BLaER1 treated with 17β-estradiol and CSF1 and Interleukin-3, amounts not matched to agents 10 nM and 100 nM (cell line): ENCODE measurements around the gene CPT1C.

ENCODE experiments used
- H3K27ac ChIP-seq, 11 experiments: shearing (Covaris generic); formaldehyde crosslinking; 2 replicates each; pipeline ENCODE4 v1.8.1; 2022
- H3K27me3 ChIP-seq, 11 experiments: shearing (Covaris generic); formaldehyde crosslinking; 2 replicates each; pipeline ENCODE4 v1.8.1; 2022
- H3K36me3 ChIP-seq, 11 experiments: shearing (Covaris generic); formaldehyde crosslinking; 2 replicates each; pipeline ENCODE4 v1.8.1; 2022
- H3K4me1 ChIP-seq, 10 experiments: shearing (Covaris generic); formaldehyde crosslinking; 2 replicates each; pipeline ENCODE4 v1.8.1; 2022
- H3K4me2 ChIP-seq, 11 experiments: shearing (Covaris generic); formaldehyde crosslinking; 2 replicates each; pipeline ENCODE4 v1.8.1; 2022
- H3K4me3 ChIP-seq, 10 experiments: shearing (Covaris generic); formaldehyde crosslinking; 2 replicates each; pipeline ENCODE4 v1.8.1; 2022
- H3K9ac ChIP-seq, 11 experiments: shearing (Covaris generic); formaldehyde crosslinking; 2 replicates each; pipeline ENCODE4 v1.8.1; 2022
- H3K9me3 ChIP-seq, 11 experiments: shearing (Covaris generic); formaldehyde crosslinking; replicated peaks in 1 of 11; 2 replicates each; pipeline ENCODE4 v1.8.1; 2022
- H4K20me1 ChIP-seq, 11 experiments: shearing (Covaris generic); formaldehyde crosslinking; 2 replicates each; pipeline ENCODE4 v1.8.1; 2022
- Cebpa-rat ChIP-seq, 11 experiments: shearing (Covaris generic); IDR thresholded peaks; 2 replicates each; pipeline ENCODE4 v1.8.1; 2022

The CPT1C gene

GRCh38 chr19:49657493-49658138 is 33.3 kb upstream of the CPT1C start:
- peaks cover 27 to 98% (median 84%) of the 10 kb centered on the region in 11 experiments; a peak in 21 of 22 replicates for H4K20me1 ChIP-seq

GRCh38 chr19:49658139-49658517 is 32.8 kb upstream of the CPT1C start:
- H3K9me3 ChIP-seq: no peaks in the 10 kb centered on the region
- no peak overlapping the region for H3K4me2 ChIP-seq
- peaks cover 94 to 99% (median 96%) of the 10 kb centered on the region in 11 experiments for H3K36me3 ChIP-seq
- no peak overlapping the region for H3K27ac ChIP-seq
- no peak for TF ChIP-seq Cebpa-rat (IDR thresholded peaks at IDR 0.05)
- peaks cover 27 to 98% (median 84%) of the 10 kb centered on the region in 11 experiments; a peak in 21 of 22 replicates for H4K20me1 ChIP-seq
- peaks cover under 1 to 9% (median 2%) of the 10 kb centered on the region in 10 experiments; a peak in 14 of 20 replicates for H3K4me1 ChIP-seq
- 0 out of 22 replicates have a peak overlapping the region, but pooled peaks of 1 of the 11 experiments have one; percentile 19 for H3K9ac ChIP-seq
- H3K4me3 ChIP-seq: no peak overlapping the region
- no peaks in the 10 kb centered on the region for H3K27me3 ChIP-seq

More at GRCh38 chr19:49657493-49658138, 33.3 kb upstream of the CPT1C start:
- Histone ChIP-seq H3K36me3 (peaks cover 94 to 99% (median 95%) of the 10 kb centered on the region in 11 experiments), H3K27ac (no peak overlapping the region), H3K4me2 (no peak overlapping the region), H3K9ac (0 out of 22 replicates have a peak overlapping the region, but pooled peaks of 1 of the 11 experiments have one; percentile 19), H3K9me3 (no peaks in the 10 kb centered on the region), H3K4me3 (no peak overlapping the region), H3K4me1 (peaks cover 0 to 5% (median 0%) of the 10 kb centered on the region in 10 experiments; a peak in 2 of 20 replicates), H3K27me3 (no peaks in the 10 kb centered on the region)
- TF ChIP-seq Cebpa-rat (IDR thresholded peaks at IDR 0.05): no peak

- peaks cover 7 to 15% (median 9%) of the 10 kb centered on the region in 10 experiments for H3K4me1 ChIP-seq
- H3K9ac ChIP-seq: no peak overlapping the region
- H3K4me2 ChIP-seq: no peak overlapping the region
- H3K4me3 ChIP-seq: no peak overlapping the region
- H4K20me1 ChIP-seq: peaks cover 29 to 98% (median 85%) of the 10 kb centered on the region in 11 experiments; a peak in 21 of 22 replicates
- no peak overlapping the region for H3K27ac ChIP-seq
- no peak for TF ChIP-seq Cebpa-rat (IDR thresholded peaks at IDR 0.05)
- no peaks in the 10 kb centered on the region for H3K27me3 ChIP-seq
- no peaks in the 10 kb centered on the region for H3K9me3 ChIP-seq
- H3K36me3 ChIP-seq: peaks cover 89 to 97% (median 94%) of the 10 kb centered on the region in 11 experiments
Measured at GRCh38 chr19:49658566-49659442, 32.1 kb upstream of the CPT1C start.

- Histone ChIP-seq H3K27me3 (no peaks in the 10 kb centered on the region), H3K36me3 (peaks cover 73 to 81% (median 77%) of the 10 kb centered on the region in 11 experiments), H3K9me3 (no peaks in the 10 kb centered on the region), H3K9ac (no peak overlapping the region), H4K20me1 (peaks cover 34 to 90% (median 81%) of the 10 kb centered on the region in 11 experiments; a peak in 21 of 22 replicates), H3K4me1 (peaks cover 12 to 20% (median 14%) of the 10 kb centered on the region in 10 experiments), H3K4me2 (no peak overlapping the region), H3K27ac (no peak overlapping the region), H3K4me3 (no peak overlapping the region)
- no peak for TF ChIP-seq Cebpa-rat (IDR thresholded peaks at IDR 0.05)
Measured at GRCh38 chr19:49660338-49660961, 30.5 kb upstream of the CPT1C start.

GRCh38 chr19:49662011-49662410 is 28.9 kb upstream of the CPT1C start:
- Histone ChIP-seq H3K9me3 (no peaks in the 10 kb centered on the region), H3K4me2 (no peak overlapping the region), H3K27me3 (no peaks in the 10 kb centered on the region), H3K9ac (peak overlapping the region in 4 of 11 experiments; percentile 18 to 89 (median 56); a peak in 2 of 22 replicates), H3K4me1 (peaks cover 21 to 28% (median 22%) of the 10 kb centered on the region in 10 experiments), H3K36me3 (peaks cover 57 to 66% (median 61%) of the 10 kb centered on the region in 11 experiments), H3K27ac (peak overlapping the region in 1 of 11 experiments; percentile 12; a peak in 1 of 22 replicates), H4K20me1 (peaks cover 26 to 85% (median 66%) of the 10 kb centered on the region in 11 experiments; a peak in 20 of 22 replicates), H3K4me3 (no peak overlapping the region)
- TF ChIP-seq Cebpa-rat (IDR thresholded peaks at IDR 0.05): no peak

GRCh38 chr19:49663224-49663623 is 27.7 kb upstream of the CPT1C start:
- no peak for TF ChIP-seq Cebpa-rat (IDR thresholded peaks at IDR 0.05)
- Histone ChIP-seq H3K4me2 (peak overlapping the region; percentile 89 to 99 (median 98)), H4K20me1 (peaks cover 26 to 81% (median 57%) of the 10 kb centered on the region in 11 experiments; a peak in 20 of 22 replicates), H3K27me3 (no peaks in the 10 kb centered on the region), H3K27ac (peak overlapping the region in 1 of 11 experiments; percentile 80; a peak in 1 of 22 replicates), H3K36me3 (peaks cover 46 to 63% (median 56%) of the 10 kb centered on the region in 11 experiments), H3K4me1 (peaks cover 27 to 37% (median 31%) of the 10 kb centered on the region in 10 experiments), H3K9ac (peak overlapping the region; percentile 25 to 90 (median 87); a peak in 16 of 22 replicates), H3K4me3 (peak overlapping the region in 3 of 10 experiments; percentile 3 to 90 (median 83); a peak in 2 of 20 replicates), H3K9me3 (no peaks in the 10 kb centered on the region)

GRCh38 chr19:49664171-49665035 is 26.5 kb upstream of the CPT1C start:
- TF ChIP-seq Cebpa-rat (IDR thresholded peaks at IDR 0.05): no peak
- H3K9ac ChIP-seq: peak overlapping the region; percentile 81 to 90 (median 87)
- H3K4me2 ChIP-seq: peak overlapping the region; percentile 89 to 99 (median 98)
- H3K27me3 ChIP-seq: no peaks in the 10 kb centered on the region
- H3K27ac ChIP-seq: peak overlapping the region; percentile 33 to 83 (median 76); a peak in 21 of 22 replicates
- peaks cover 34 to 63% (median 55%) of the 10 kb centered on the region in 11 experiments for H3K36me3 ChIP-seq
- peak overlapping the region; percentile 78 to 99 (median 86) for H3K4me3 ChIP-seq
- peaks cover 20 to 70% (median 45%) of the 10 kb centered on the region in 11 experiments; a peak in 20 of 22 replicates for H4K20me1 ChIP-seq
- peaks cover 27 to 47% (median 31%) of the 10 kb centered on the region in 10 experiments for H3K4me1 ChIP-seq
- no peaks in the 10 kb centered on the region for H3K9me3 ChIP-seq
